T-helper 17 cell (primary cell): ENCODE results near the gene SAMD15. TPM values are rescaled to one million over a fixed set of nuclear protein-coding genes. Genes with fewer than 3 reads are reported as not detected.

Experiments
- ATAC-seq: fragments of 150-1000 bp; cut with Tn5 transposase; 2 replicates; pipeline ENCODE4 v1.10.0; 2021; ENCODE audit warnings: mild to moderate bottlenecking, moderate library complexity
- DNase-seq, 3 donors: peaks; one replicate each; pipeline versions ENCODE4 v3.0.0 to v3.0.0-alpha.2; 2020 to 2021
- H3K9me3 ChIP-seq: one replicate; pipeline ENCODE4 v1.7.0; 2013; ENCODE audit warnings: low read length, mild to moderate bottlenecking; ENCODE audit not compliant: control insufficient read depth, poor library complexity, severe bottlenecking
- H3K27ac Mint-ChIP-seq: one replicate; pipeline ENCODE4 v1.8.0; 2022; ENCODE audit warnings: mild to moderate bottlenecking, moderate library complexity, mixed read lengths
- H3K27me3 Mint-ChIP-seq: one replicate; pipeline ENCODE4 v1.8.0; 2022; ENCODE audit warnings: mixed read lengths
- H3K36me3 Mint-ChIP-seq: one replicate; pipeline ENCODE4 v1.8.0; 2022; ENCODE audit warnings: low read depth, mixed read lengths
- H3K4me1 Mint-ChIP-seq: one replicate; pipeline ENCODE4 v1.8.0; 2022; ENCODE audit warnings: mild to moderate bottlenecking, mixed read lengths
- H3K4me3 Mint-ChIP-seq: one replicate; pipeline ENCODE4 v1.8.0; 2022; ENCODE audit warnings: mild to moderate bottlenecking, moderate library complexity, mixed read lengths
- total RNA-seq, 4 donors: library from RNA in 2 of 4; stranded (reverse) in 2 of 4; gene quantifications; one replicate each; pipeline ENCODE4 v1.2.3 and lab custom pipeline; 2022 to 2026

The SAMD15 gene
- total RNA-seq, 2 donors from 2014 or later: 0.26 to 0.32 TPM

- DNase-seq: no peak
- H3K36me3 Mint-ChIP-seq: no peaks in the 10 kb centered on the region
- peaks cover 11% of the 10 kb centered on the region for H3K4me1 Mint-ChIP-seq
- peak overlapping the region; percentile 74 for H3K27ac Mint-ChIP-seq
- no peaks in the 10 kb centered on the region for H3K9me3 ChIP-seq
- no peak for ATAC-seq
- H3K27me3 Mint-ChIP-seq: no peaks in the 10 kb centered on the region
- no peak overlapping the region for H3K4me3 Mint-ChIP-seq
Observed at GRCh38 chr14:77353469-77354141, 23.6 kb upstream of the SAMD15 start.

GRCh38 chr14:77355811-77356210, 21.4 kb upstream of the SAMD15 start:
- H3K27ac Mint-ChIP-seq: peak overlapping the region; percentile 41
- H3K4me1 Mint-ChIP-seq: peaks cover 9% of the 10 kb centered on the region
- ATAC-seq (no peak), DNase-seq (no peak)
- H3K4me3 Mint-ChIP-seq: no peak overlapping the region
- H3K9me3 ChIP-seq: no peaks in the 10 kb centered on the region
- no peaks in the 10 kb centered on the region for H3K27me3 Mint-ChIP-seq
- H3K36me3 Mint-ChIP-seq: no peaks in the 10 kb centered on the region

GRCh38 chr14:77356899-77357298, 20.3 kb upstream of the SAMD15 start:
- Mint-ChIP-seq H3K4me3 (no peak overlapping the region), H3K27ac (peak overlapping the region; percentile 41), H3K4me1 (peaks cover 16% of the 10 kb centered on the region), H3K36me3 (no peaks in the 10 kb centered on the region), H3K27me3 (no peaks in the 10 kb centered on the region)
- ATAC-seq (no peak), DNase-seq (no peak)
- H3K9me3 ChIP-seq: no peaks in the 10 kb centered on the region

- H3K4me1 Mint-ChIP-seq: peaks cover 29% of the 10 kb centered on the region
- ATAC-seq: no peak
- H3K9me3 ChIP-seq: no peaks in the 10 kb centered on the region
- no peak for DNase-seq
- no peak overlapping the region for H3K27ac Mint-ChIP-seq
- H3K27me3 Mint-ChIP-seq: no peaks in the 10 kb centered on the region
- H3K36me3 Mint-ChIP-seq: no peaks in the 10 kb centered on the region
- no peak overlapping the region for H3K4me3 Mint-ChIP-seq
Observed at GRCh38 chr14:77359626-77360025, 17.6 kb upstream of the SAMD15 start.

- no peak for ATAC-seq
- Mint-ChIP-seq H3K36me3 (no peaks in the 10 kb centered on the region), H3K27me3 (no peaks in the 10 kb centered on the region), H3K4me1 (peaks cover 36% of the 10 kb centered on the region), H3K27ac (peak overlapping the region; percentile 67), H3K4me3 (no peak overlapping the region)
- no peak for DNase-seq
- no peaks in the 10 kb centered on the region for H3K9me3 ChIP-seq
Observed at GRCh38 chr14:77364146-77364545, 13.0 kb upstream of the SAMD15 start.

GRCh38 chr14:77369285-77369684, 7.9 kb upstream of the SAMD15 start:
- ATAC-seq: peak; percentile 87
- peak overlapping the region; percentile 92 for H3K27ac Mint-ChIP-seq
- DNase-seq: peak in 2 of 3 donors; percentile 14 to 30

GRCh38 chr14:77372304-77372841, 4.8 kb upstream of the SAMD15 start:
- DNase-seq: no peak
- H3K36me3 Mint-ChIP-seq: no peaks in the 10 kb centered on the region
- peak overlapping the region; percentile 88 for H3K27ac Mint-ChIP-seq
- H3K27me3 Mint-ChIP-seq: no peaks in the 10 kb centered on the region
- H3K4me1 Mint-ChIP-seq: peaks cover 43% of the 10 kb centered on the region
- peak overlapping the region; percentile 85 for H3K4me3 Mint-ChIP-seq
- peak; percentile 40 for ATAC-seq
- no peaks in the 10 kb centered on the region for H3K9me3 ChIP-seq

More at GRCh38 chr14:77369285-77369684, 7.9 kb upstream of the SAMD15 start:
- Mint-ChIP-seq H3K4me3 (peak overlapping the region; percentile 68), H3K36me3 (no peaks in the 10 kb centered on the region), H3K4me1 (peaks cover 36% of the 10 kb centered on the region), H3K27me3 (no peaks in the 10 kb centered on the region)
- no peaks in the 10 kb centered on the region for H3K9me3 ChIP-seq

- no peak overlapping the region for H3K4me3 Mint-ChIP-seq
- H3K27me3 Mint-ChIP-seq: peaks cover 1% of the 10 kb centered on the region
- ATAC-seq: no peak
- DNase-seq: no peak
- H3K4me1 Mint-ChIP-seq: peaks cover 31% of the 10 kb centered on the region
- H3K27ac Mint-ChIP-seq: no peak overlapping the region
- H3K36me3 Mint-ChIP-seq: no peaks in the 10 kb centered on the region
- no peaks in the 10 kb centered on the region for H3K9me3 ChIP-seq
Observed at GRCh38 chr14:77375164-77375950, 1.8 kb upstream of the SAMD15 start.

GRCh38 chr14:77375973-77376770, 1.0 kb upstream of the SAMD15 start:
- H3K36me3 Mint-ChIP-seq: peaks cover 5% of the 10 kb centered on the region
- H3K4me3 Mint-ChIP-seq: no peak overlapping the region
- H3K4me1 Mint-ChIP-seq: peaks cover 35% of the 10 kb centered on the region
- ATAC-seq: peak; percentile 20
- no peak overlapping the region for H3K27ac Mint-ChIP-seq
- DNase-seq: peak in 1 of 3 donors; percentile 5
- H3K9me3 ChIP-seq: no peaks in the 10 kb centered on the region
- H3K27me3 Mint-ChIP-seq: peaks cover 9% of the 10 kb centered on the region

GRCh38 chr14:77377502-77377844, 294 bp downstream of the SAMD15 start:
- peak; percentile 21 for ATAC-seq
- peaks cover 5% of the 10 kb centered on the region for H3K36me3 Mint-ChIP-seq
- no peak overlapping the region for H3K27ac Mint-ChIP-seq
- peaks cover 33% of the 10 kb centered on the region for H3K4me1 Mint-ChIP-seq
- no peak for DNase-seq
- H3K4me3 Mint-ChIP-seq: no peak overlapping the region
- H3K9me3 ChIP-seq: no peaks in the 10 kb centered on the region
- H3K27me3 Mint-ChIP-seq: peaks cover 11% of the 10 kb centered on the region

- H3K27me3 Mint-ChIP-seq: peaks cover 11% of the 10 kb centered on the region
- no peak overlapping the region for H3K27ac Mint-ChIP-seq
- H3K4me3 Mint-ChIP-seq: no peak overlapping the region
- ATAC-seq (no peak), DNase-seq (no peak)
- H3K9me3 ChIP-seq: no peaks in the 10 kb centered on the region
- peaks cover 5% of the 10 kb centered on the region for H3K36me3 Mint-ChIP-seq
- peaks cover 24% of the 10 kb centered on the region for H3K4me1 Mint-ChIP-seq
Observed at GRCh38 chr14:77378701-77379100, 1.5 kb downstream of the SAMD15 start.

GRCh38 chr14:77390188-77390587, 13.0 kb downstream of the SAMD15 start:
- no peak for ATAC-seq
- H3K4me3 Mint-ChIP-seq: no peak overlapping the region
- DNase-seq: no peak
- H3K27me3 Mint-ChIP-seq: no peaks in the 10 kb centered on the region
- no peak overlapping the region for H3K27ac Mint-ChIP-seq
- no peaks in the 10 kb centered on the region for H3K36me3 Mint-ChIP-seq
- H3K4me1 Mint-ChIP-seq: no peaks in the 10 kb centered on the region
- H3K9me3 ChIP-seq: no peaks in the 10 kb centered on the region

- Mint-ChIP-seq H3K4me3 (no peak overlapping the region), H3K4me1 (peaks cover 3% of the 10 kb centered on the region), H3K27ac (no peak overlapping the region), H3K36me3 (peaks cover 9% of the 10 kb centered on the region), H3K27me3 (no peaks in the 10 kb centered on the region)
- H3K9me3 ChIP-seq: no peaks in the 10 kb centered on the region
- DNase-seq (no peak), ATAC-seq (no peak)
Observed at GRCh38 chr14:77400216-77400615, 23.0 kb downstream of the SAMD15 start.
